ENCODE results near the gene UNC5B.
"Not testable (repeated sequence)": the region's sequence is repeated elsewhere in the genome, so short reads cannot be mapped to it uniquely, and the experiment has no call there.

The UNC5B gene

GRCh38 chr10:71209731-71210541 lies 2.4 kb upstream of the UNC5B start:
- DNase-seq (ENCODE audit: low read depth in 2 of 2): no peak

- no peak for DNase-seq (ENCODE audit: low read depth in 2 of 2)
These were observed 1.9 kb upstream of the UNC5B start for GRCh38 chr10:71210542-71210871.

- DNase-seq (ENCODE audit: low read depth in 2 of 2): no peak
These were observed 1.3 kb upstream of the UNC5B start for GRCh38 chr10:71211053-71211452.

- no peak for DNase-seq (ENCODE audit: low read depth in 2 of 2)
These were observed 524 bp upstream of the UNC5B start for GRCh38 chr10:71211775-71212317.

GRCh38 chr10:71213127-71213621 lies 804 bp downstream of the UNC5B start:
- no peak for DNase-seq (ENCODE audit: low read depth in 2 of 2)

GRCh38 chr10:71213761-71214440 lies 1.5 kb downstream of the UNC5B start:
- DNase-seq (ENCODE audit: low read depth in 2 of 2): no peak

- no peak for DNase-seq (ENCODE audit: low read depth in 2 of 2)
These were observed 2.5 kb downstream of the UNC5B start for GRCh38 chr10:71214641-71215559.

- no peak for DNase-seq (ENCODE audit: low read depth in 2 of 2)
These were observed 4.0 kb downstream of the UNC5B start for GRCh38 chr10:71216363-71216695.

- DNase-seq (ENCODE audit: low read depth in 2 of 2): no peak
These were observed 4.4 kb downstream of the UNC5B start for GRCh38 chr10:71216751-71217265.

- no peak for DNase-seq (ENCODE audit: low read depth in 2 of 2)
These were observed 5.1 kb downstream of the UNC5B start for GRCh38 chr10:71217266-71218045.

GRCh38 chr10:71218046-71218650 lies 5.8 kb downstream of the UNC5B start:
- DNase-seq (ENCODE audit: low read depth in 2 of 2): no peak

- DNase-seq (ENCODE audit: low read depth in 2 of 2): no peak
These were observed 6.3 kb downstream of the UNC5B start for GRCh38 chr10:71218651-71219050.

GRCh38 chr10:71219236-71219917 lies 7.0 kb downstream of the UNC5B start:
- not testable (repeated sequence) for DNase-seq (ENCODE audit: low read depth in 2 of 2)

GRCh38 chr10:71219918-71220688 lies 7.7 kb downstream of the UNC5B start:
- no peak for DNase-seq (ENCODE audit: low read depth in 2 of 2)

GRCh38 chr10:71220689-71221540 lies 8.5 kb downstream of the UNC5B start:
- no peak for DNase-seq (ENCODE audit: low read depth in 2 of 2)

- no peak for DNase-seq (ENCODE audit: low read depth in 2 of 2)
These were observed 9.3 kb downstream of the UNC5B start for GRCh38 chr10:71221586-71222202.

- no peak for DNase-seq (ENCODE audit: low read depth in 2 of 2)
These were observed 10.4 kb downstream of the UNC5B start for GRCh38 chr10:71222601-71223346.

Data from stimulated activated CD8-positive, alpha-beta memory T cell treated with anti-CD3 and anti-CD28 coated beads, Interleukin-7, amount 100 ng/mL, for 1 hour (primary cell).